SW 1271 (cell line): Measurements from ENCODE around the gene SLC27A5.
A peak's percentile ranks its signal among the peaks of the same experiment; 100 is the strongest.
"Not testable (repeated sequence)": the region's sequence is repeated elsewhere in the genome, so short reads cannot be mapped to it uniquely, and the experiment has no call there.

Experiments
- DNase-seq, 2 experiments: peaks; one replicate each; lab custom pipeline; 2025; lab: John Stamatoyannopoulos, UW

Gene SLC27A5

DNA sequence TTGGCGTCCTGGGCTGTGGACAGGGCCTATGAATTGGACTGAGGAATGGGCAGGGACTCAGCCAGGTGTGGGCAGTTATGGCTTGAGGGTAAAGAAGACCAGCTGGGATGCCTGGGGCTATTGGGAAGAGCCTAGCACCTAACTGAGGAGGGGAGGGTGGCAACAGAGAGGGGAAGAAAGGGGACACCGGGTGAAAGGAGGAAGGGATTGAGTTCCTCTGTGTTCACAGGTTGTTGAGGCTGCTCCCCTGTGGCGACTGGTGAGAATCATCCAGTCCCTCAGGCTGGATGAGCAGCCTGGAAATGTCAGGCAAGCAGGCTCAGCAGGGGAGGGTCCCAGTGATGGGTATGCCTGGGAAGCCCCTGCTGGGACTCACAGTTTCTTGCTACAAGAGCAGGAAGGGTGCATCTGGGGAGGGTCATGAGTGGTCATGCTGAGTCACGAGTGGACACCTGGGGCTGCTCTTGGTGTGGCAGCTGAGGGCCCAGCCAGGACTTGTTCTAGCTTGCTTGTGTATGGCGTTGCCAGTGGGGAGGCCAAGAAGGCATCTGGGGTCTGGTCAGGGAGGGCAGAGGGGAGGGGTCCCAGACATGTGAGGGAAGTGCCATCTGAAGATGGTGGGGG lies 43.5 kb downstream of the SLC27A5 start:
- no peak for DNase-seq

DNA sequence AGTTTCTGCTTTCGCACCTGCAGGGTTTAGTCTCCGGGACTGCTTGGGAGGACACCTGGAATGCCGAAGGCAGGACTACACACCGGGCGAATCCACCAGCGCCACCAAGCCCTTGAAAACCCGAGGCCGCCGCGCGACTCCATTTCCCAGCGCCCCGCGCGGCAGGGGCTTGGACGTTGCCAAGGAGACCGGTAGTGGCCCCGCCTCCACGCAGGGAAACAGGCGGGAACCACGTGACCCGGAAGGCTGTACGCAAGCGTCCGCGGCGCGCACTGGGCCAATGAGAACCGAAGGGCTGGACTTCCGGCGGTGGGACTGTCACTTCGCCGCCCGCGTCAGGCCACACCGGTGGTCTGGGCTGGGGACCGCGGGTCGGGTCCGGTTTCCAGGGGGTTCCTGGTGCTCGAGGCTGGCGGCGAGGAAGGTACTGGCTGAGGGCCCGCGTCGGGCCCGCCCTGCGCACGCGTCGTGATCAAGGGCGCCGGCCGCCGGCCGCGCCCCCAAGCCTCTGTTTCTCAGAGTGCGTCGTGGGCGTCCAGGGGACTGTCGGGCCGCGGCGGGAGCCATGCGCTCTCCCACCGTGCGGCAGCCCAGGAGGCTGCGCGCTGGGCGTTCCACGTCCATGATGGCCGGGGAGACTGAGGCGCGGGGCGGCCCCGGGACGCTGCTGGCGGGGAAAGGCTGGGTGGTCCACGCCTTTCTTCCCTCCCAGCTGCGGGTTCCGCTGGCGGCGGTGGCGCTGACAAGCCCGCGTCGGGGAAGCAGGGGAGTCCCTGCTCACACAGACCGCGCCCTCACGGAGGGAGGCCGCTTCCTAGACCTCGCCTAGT lies 44.8 kb downstream of the SLC27A5 start, which contains the start of gene ZNF324:
Gene ZNF324 (plus strand): TSS at position 321 of the 830 bp plus-strand sequence. CDS start 2,106 bp downstream, outside the sequence.
- DNase-seq: peak; percentile 72 to 84

GRCh38 chr19:58466089-58466759 lies 45.6 kb downstream of the SLC27A5 start:
- no peak for DNase-seq

DNA sequence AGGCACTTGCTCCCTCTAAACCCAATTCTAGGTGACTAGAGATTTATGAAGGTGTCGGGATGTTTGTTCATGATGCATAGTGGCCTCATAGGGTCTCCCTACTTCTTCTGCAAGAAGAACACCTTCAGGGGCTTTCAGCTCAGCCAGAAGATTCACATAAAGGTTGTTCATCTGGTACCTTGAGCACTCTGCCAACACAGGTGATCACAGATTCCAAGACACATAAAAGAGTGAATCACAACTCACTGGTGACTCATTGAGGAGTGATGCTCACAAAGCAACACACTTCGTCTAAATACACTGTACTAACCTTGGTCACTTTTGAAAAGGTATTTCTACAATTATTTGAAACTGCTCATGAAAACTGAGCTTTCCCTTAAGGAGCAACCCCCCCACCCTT lies 51.8 kb downstream of the SLC27A5 start:
- no peak for DNase-seq

- no peak for DNase-seq
These were observed 55.7 kb downstream of the SLC27A5 start for GRCh38 chr19:58456111-58456510.

- no peak for DNase-seq
These were observed 56.5 kb downstream of the SLC27A5 start for GRCh38 chr19:58455306-58455705.

DNA sequence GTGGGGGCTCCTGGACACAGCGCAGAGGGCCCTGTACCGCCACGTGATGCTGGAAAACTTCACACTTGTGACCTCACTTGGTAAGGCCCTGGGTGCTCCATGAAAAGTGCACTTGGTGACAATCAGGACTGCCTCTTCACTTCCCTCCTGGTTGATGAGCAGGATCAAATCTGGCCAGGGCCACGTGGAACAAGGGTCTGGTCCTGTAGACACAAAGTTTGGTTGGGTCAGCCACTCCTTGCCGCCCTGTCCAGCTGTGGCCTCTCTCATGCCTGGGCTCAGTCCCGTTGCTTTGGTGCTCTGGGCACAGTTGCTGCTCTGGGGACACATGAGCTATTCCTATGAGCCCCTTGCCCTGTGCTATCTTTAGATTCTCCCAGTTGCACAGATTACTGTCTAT lies 58.0 kb downstream of the SLC27A5 start:
- DNase-seq: no peak

DNA sequence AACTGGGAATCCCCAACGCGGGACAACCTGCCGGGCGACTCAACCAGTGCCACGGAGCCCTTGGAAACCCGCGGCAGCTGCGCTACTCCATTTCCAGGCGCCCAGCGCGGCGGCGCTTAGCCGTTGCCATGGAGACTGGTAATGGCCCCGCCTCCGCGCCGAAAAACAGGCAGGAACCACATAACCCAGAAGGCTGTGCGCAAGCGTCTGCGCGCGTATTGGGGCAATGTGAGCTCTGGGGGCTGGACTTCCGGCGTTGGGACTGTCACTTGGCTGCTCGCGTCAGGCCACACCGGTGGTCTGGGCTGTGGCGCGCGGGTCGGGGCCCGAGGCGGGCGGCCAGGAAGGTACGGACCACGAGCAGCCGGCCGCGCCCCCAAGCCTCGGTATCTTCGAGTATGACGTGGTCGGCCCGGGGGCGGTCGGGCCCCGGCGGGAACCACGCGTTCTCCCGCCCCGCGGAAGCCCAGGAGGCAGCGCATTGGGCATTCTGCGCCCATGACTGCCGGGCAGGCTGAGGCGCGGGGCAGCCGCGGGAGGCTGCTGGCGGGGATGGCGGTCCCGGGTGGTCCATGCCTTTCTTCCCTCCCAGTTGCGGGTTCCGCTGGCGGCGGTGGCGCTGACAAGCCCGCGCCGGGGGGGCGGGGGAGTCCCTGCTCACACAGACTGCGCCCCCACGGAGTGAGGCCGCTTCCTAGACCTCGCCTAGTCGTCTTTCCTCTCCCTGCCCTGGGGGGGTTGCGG lies 60.3 kb downstream of the SLC27A5 start, which contains the start of gene ZNF324B:
Gene ZNF324B (plus strand): TSS at position 265 of the 744 bp plus-strand sequence. CDS start 2,080 bp downstream, outside the sequence.
- DNase-seq: peak; percentile 85 to 90

DNA sequence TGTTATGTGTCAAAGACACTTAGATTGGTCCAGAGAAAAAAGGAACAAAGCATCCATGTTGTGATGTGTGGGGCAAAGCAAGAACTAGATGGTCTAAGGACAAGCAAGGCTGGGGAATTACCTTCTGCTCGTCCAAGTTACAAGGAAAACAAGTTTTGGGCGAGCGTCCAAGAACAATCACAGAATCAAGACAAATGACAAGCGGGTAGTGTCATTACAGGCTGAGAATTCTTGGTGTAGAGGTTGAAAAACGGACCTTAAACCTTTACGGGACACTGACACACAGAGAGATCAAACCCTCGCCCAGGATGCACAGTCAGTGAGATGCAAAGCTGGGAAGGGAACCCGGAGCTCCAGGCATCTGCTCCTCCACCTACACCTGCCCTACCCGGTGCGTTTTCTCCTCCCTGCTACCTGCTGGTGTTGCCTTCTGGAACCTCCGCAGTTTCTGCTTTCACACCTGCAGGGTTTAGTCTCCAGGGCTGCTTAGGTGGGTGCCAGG lies 60.9 kb downstream of the SLC27A5 start:
- no peak for DNase-seq

DNA sequence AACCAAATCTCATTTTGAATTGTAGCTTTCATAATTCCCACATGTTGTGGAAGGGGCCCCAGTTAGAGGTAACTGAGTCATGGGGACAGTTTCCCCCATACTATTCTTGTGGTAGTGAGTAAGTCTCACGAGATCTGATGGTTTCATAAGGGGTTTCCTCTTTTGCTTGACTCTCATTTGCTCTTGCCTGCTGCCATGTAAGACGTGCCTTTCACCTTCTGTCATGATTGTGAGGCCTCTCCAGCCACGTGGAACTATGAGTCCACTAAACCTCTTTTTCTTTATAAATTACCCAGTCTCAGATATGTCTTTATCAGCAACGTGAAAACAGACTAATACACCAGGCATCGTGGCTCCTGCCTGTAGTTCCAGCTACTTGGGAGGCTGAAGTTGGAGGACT lies 61.8 kb downstream of the SLC27A5 start:
- DNase-seq: not testable (repeated sequence)

- not testable (repeated sequence) for DNase-seq
These were observed 62.9 kb downstream of the SLC27A5 start for GRCh38 chr19:58448860-58449259.
